HL-60 (cell line): ENCODE data around the gene CNNM1.

Experiments used
- DNase-seq, 2 experiments: peaks; one replicate each; pipeline ENCODE4 v3.0.0-alpha.2; 2010 to 2020; ENCODE audit warnings: low read depth in 1 of 2, low spot score in 1 of 2
- H3K27ac ChIP-seq: fragments of 250-450 bp; sonication (Bioruptor Pico); replicated peaks from 2 replicates; pipeline ENCODE4 v1.5.1; 2020; ENCODE audit warnings: mild to moderate bottlenecking, moderate library complexity
- H3K27me3 ChIP-seq: fragments of 250-450 bp; sonication (Bioruptor Pico); 2 replicates; pipeline ENCODE4 v1.5.1; 2021; ENCODE audit warnings: mild to moderate bottlenecking, moderate library complexity; ENCODE audit not compliant: insufficient read depth, poor library complexity, severe bottlenecking
- H3K4me3 ChIP-seq: replicated peaks from 2 replicates; pipeline ENCODE4 v1.5.1; 2011; ENCODE audit warnings: mild to moderate bottlenecking, control low read depth, low read length; ENCODE audit not compliant: insufficient read depth
- CTCF ChIP-seq: IDR thresholded peaks from one replicate; pipeline ENCODE4 v1.5.1; 2011; ENCODE audit warnings: low read length, control low read depth, inconsistent platforms; ENCODE audit not compliant: insufficient read depth
- GABPA ChIP-seq: IDR thresholded peaks from 2 replicates; pipeline ENCODE4 v1.6.1; 2012; ENCODE audit warnings: low read depth
- POLR2AphosphoS5 ChIP-seq: IDR thresholded peaks from 2 replicates; pipeline ENCODE4 v1.6.1; 2012; ENCODE audit warnings: low read depth
- REST ChIP-seq: IDR thresholded peaks from 2 replicates; pipeline ENCODE4 v1.6.1; 2012; ENCODE audit warnings: low read depth; ENCODE audit not compliant: insufficient replicate concordance
- SPI1 ChIP-seq: IDR thresholded peaks from 2 replicates; pipeline ENCODE4 v1.6.1; 2012; ENCODE audit warnings: low read depth, mild to moderate bottlenecking, borderline replicate concordance

Gene CNNM1

GRCh38 chr10:99395750-99396445 is 66.7 kb downstream of the CNNM1 start:
- TF ChIP-seq POLR2AphosphoS5 (no peak), SPI1 (no peak), GABPA (no peak), REST (no peak), CTCF (no peak)
- DNase-seq: no peak
- Histone ChIP-seq H3K27ac (no peak overlapping the region), H3K4me3 (no peak overlapping the region), H3K27me3 (no peaks in the 10 kb centered on the region)

- no peak overlapping the region for H3K27ac ChIP-seq
- no peak overlapping the region for H3K4me3 ChIP-seq
- H3K27me3 ChIP-seq: no peaks in the 10 kb centered on the region
- TF ChIP-seq GABPA (no peak), CTCF (no peak), SPI1 (no peak), POLR2AphosphoS5 (no peak), REST (no peak)
- DNase-seq: no peak
Measured at GRCh38 chr10:99396471-99396870, 67.3 kb downstream of the CNNM1 start.

- TF ChIP-seq GABPA: no peak
- no peak for TF ChIP-seq REST
- Histone ChIP-seq H3K4me3 (no peak overlapping the region), H3K27me3 (no peaks in the 10 kb centered on the region), H3K27ac (no peak overlapping the region)
- no peak for DNase-seq
Measured at GRCh38 chr10:99399664-99400063, 70.5 kb downstream of the CNNM1 start.

- Histone ChIP-seq H3K4me3 (no peak overlapping the region), H3K27me3 (no peaks in the 10 kb centered on the region), H3K27ac (no peak overlapping the region)
- TF ChIP-seq SPI1 (no peak), CTCF (no peak), POLR2AphosphoS5 (no peak), GABPA (no peak), REST (no peak)
- no peak for DNase-seq
Measured at GRCh38 chr10:99403674-99404073, 74.5 kb downstream of the CNNM1 start.
